Omental fat pad (tissue), 4 donors: ENCODE measurements around the gene ZDHHC17. TPM values are rescaled to one million over a fixed set of nuclear protein-coding genes. Genes with fewer than 3 reads are reported as not detected.
"Not testable (repeated sequence)": the region's sequence is repeated elsewhere in the genome, so short reads cannot be mapped to it uniquely, and the experiment has no call there.

Source experiments
- ATAC-seq: fragments of 150-250 bp; one replicate; pipeline ENCODE4 v1.9.1; 2016; ENCODE audit warnings: mild to moderate bottlenecking, moderate library complexity; ENCODE audit not compliant: low FRiP score
- DNase-seq: peaks from one replicate; pipeline ENCODE4 v3.0.0-alpha.2; 2019; ENCODE audit warnings: low spot score
- total RNA-seq, 4 donors: library from RNA; depleted of rRNA; stranded (reverse); fragments of >200 nt; gene quantifications; one replicate each; pipeline ENCODE4 v1.1.0, GENCODE V29; 2016
- TF ChIP-seq, protein P1 (sequence below), 3 donors: fragments of 450-650 bp; IDR thresholded peaks; one replicate each; pipeline ENCODE4 v1.5.1; 2016 to 2017; ENCODE audit warnings: antibody characterized with exemption in 3 of 3, mild to moderate bottlenecking in 3 of 3, moderate library complexity in 2 of 3

The ZDHHC17 gene
- total RNA-seq, 4 donors from 2014 or later = 27.7 to 69.0 (median 34.7) TPM

- TF ChIP-seq, protein P1, sequence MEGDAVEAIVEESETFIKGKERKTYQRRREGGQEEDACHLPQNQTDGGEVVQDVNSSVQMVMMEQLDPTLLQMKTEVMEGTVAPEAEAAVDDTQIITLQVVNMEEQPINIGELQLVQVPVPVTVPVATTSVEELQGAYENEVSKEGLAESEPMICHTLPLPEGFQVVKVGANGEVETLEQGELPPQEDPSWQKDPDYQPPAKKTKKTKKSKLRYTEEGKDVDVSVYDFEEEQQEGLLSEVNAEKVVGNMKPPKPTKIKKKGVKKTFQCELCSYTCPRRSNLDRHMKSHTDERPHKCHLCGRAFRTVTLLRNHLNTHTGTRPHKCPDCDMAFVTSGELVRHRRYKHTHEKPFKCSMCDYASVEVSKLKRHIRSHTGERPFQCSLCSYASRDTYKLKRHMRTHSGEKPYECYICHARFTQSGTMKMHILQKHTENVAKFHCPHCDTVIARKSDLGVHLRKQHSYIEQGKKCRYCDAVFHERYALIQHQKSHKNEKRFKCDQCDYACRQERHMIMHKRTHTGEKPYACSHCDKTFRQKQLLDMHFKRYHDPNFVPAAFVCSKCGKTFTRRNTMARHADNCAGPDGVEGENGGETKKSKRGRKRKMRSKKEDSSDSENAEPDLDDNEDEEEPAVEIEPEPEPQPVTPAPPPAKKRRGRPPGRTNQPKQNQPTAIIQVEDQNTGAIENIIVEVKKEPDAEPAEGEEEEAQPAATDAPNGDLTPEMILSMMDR (IDR thresholded peaks at IDR 0.05) = no peak
- DNase-seq = no peak
- no peak for ATAC-seq
Measured at GRCh38 chr12:76720068-76720467, 43.8 kb upstream of the ZDHHC17 start.

- no peak for ATAC-seq
- no peak for DNase-seq
- TF ChIP-seq, protein P1 (IDR thresholded peaks at IDR 0.05) = no peak
Measured at GRCh38 chr12:76726626-76727025, 37.3 kb upstream of the ZDHHC17 start.

GRCh38 chr12:76732188-76732587, 31.7 kb upstream of the ZDHHC17 start:
- not testable (repeated sequence) for DNase-seq, ATAC-seq

DNA sequence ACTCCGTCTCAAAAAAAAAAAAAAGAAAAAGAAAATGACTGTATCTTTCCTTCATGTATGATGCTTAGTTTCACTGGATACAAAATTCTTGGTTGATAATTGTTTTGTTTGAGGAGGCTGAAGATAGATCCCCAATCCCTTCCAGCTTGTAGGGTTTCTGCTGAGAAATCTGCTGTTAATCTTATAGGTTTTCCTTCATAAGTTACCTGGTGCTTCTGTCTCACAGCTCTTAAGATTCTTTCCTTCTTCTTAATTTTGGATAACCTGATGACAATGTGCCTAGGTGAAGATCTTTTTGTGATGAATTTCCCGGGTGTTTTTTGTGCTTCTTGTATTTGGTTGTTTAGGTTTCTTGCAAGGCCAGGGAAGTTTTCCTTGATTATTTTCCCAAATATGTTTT, 26.2 kb upstream of the ZDHHC17 start:
- ATAC-seq, DNase-seq: not testable (repeated sequence)

DNA sequence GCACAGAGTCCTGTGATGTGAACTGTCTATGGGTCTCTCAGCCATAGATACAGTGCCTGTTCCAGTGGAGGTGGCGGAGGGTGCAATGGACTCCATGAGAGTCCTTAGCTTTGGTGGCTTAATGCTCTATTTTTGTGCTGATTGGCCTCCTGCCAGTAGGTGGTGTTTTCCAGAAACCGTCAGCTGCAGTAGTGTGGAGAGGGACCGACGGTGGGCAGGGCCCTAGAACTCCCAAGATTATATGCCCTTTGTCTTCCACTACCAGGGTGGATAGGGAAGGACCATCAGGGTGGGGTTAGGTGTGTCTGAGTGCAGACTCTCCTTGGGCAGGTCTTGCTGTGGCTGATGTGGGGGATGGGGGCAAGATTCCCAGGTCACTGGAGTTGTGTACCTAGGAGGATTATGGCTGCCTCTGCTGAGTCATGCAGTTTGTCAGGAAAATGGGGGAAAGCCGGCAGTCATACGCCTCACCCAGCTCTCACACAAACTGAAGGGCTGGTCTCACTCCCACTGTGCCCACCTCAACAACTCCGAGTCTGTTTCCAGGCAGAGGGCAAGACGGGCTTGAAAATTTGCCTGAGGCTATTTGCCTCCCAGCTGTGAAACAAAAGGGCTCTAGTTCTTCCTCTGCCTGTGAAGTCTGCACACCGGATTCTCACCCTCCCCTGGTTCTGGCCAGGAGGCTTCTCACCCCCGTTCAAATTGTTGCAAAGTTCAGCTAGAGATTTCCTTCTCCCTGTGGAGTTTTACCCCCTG, 24.9 kb upstream of the ZDHHC17 start:
- DNase-seq = no peak
- TF ChIP-seq, protein P1 (IDR thresholded peaks at IDR 0.05) = no peak
- no peak for ATAC-seq

- ATAC-seq = no peak
- TF ChIP-seq, protein P1 (IDR thresholded peaks at IDR 0.05) = no peak
- DNase-seq = no peak
Measured at GRCh38 chr12:76739896-76740295, 24.0 kb upstream of the ZDHHC17 start.

DNA sequence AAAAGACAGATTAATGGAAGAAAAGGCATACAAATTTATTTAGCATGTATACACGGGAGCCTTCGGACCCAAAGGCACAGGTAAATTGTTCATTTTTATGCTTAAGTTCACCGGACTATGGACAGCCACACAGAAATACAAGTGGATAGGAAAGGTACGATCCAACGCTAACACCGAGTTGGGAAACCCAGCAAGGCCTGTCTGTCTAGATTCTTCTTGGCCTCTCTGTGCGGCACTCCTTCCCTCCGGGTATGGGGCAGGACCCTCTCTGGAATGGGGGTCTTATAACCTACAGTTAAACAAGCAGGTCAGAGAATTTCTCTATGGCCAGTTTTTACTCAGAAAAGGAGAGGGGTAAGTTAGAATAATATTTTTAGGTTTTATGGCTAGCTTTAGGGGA, 23.4 kb upstream of the ZDHHC17 start:
- TF ChIP-seq, protein P1 (IDR thresholded peaks at IDR 0.05) = no peak
- ATAC-seq = no peak
- no peak for DNase-seq

GRCh38 chr12:76745343-76745742, 18.6 kb upstream of the ZDHHC17 start:
- TF ChIP-seq, protein P1 (IDR thresholded peaks at IDR 0.05) = no peak
- ATAC-seq (no peak), DNase-seq (no peak)
